Neuronal stem cell (in vitro differentiated cells): ENCODE results near the gene CNTRL.

Experiments
- DNase-seq: peaks from one replicate; pipeline ENCODE4 v3.0.0-alpha.2; 2013; ENCODE audit warnings: low spot score
- H2AFZ ChIP-seq: one replicate; pipeline ENCODE4 v1.6.1; 2013; ENCODE audit warnings: mild to moderate bottlenecking, low read length, inconsistent platforms
- H2AK5ac ChIP-seq: 2 replicates; pipeline ENCODE4 v1.6.1; 2013; ENCODE audit warnings: low read depth, mild to moderate bottlenecking, inconsistent platforms, low read length, moderate library complexity, mixed read lengths
- H2BK120ac ChIP-seq: 2 replicates; pipeline ENCODE4 v1.6.1; 2013; ENCODE audit warnings: low read depth, mild to moderate bottlenecking, inconsistent platforms, low read length, moderate library complexity, mixed read lengths
- H2BK12ac ChIP-seq: one replicate; pipeline ENCODE4 v1.6.1; 2013; ENCODE audit warnings: low read length, inconsistent platforms
- H2BK15ac ChIP-seq: 2 replicates; pipeline ENCODE4 v1.6.1; 2013; ENCODE audit warnings: mild to moderate bottlenecking, low read length, inconsistent platforms, mixed read lengths
- H2BK5ac ChIP-seq: one replicate; pipeline ENCODE4 v1.6.1; 2013; ENCODE audit warnings: inconsistent platforms, mild to moderate bottlenecking, low read length, moderate library complexity
- H3K14ac ChIP-seq: one replicate; pipeline ENCODE4 v1.6.1; 2013; ENCODE audit warnings: low read length, inconsistent platforms
- H3K18ac ChIP-seq: 2 replicates; pipeline ENCODE4 v1.6.1; 2013; ENCODE audit warnings: low read length, inconsistent platforms
- H3K23ac ChIP-seq: 2 replicates; pipeline ENCODE4 v1.6.1; 2013; ENCODE audit warnings: low read depth, mild to moderate bottlenecking, mixed read lengths, low read length, inconsistent platforms; ENCODE audit not compliant: poor library complexity
- H3K27ac ChIP-seq: replicated peaks from 3 replicates; pipeline ENCODE4 v1.5.1; 2013; ENCODE audit warnings: low read length, inconsistent platforms
- H3K27me3 ChIP-seq, 3 experiments: 2 replicates each; pipeline ENCODE4 v1.6.1; 2013; ENCODE audit warnings: low read length in 3 of 3, mild to moderate bottlenecking in 2 of 3, inconsistent platforms in 1 of 3, low read depth in 1 of 3, mixed read lengths in 1 of 3, moderate library complexity in 1 of 3; ENCODE audit not compliant: control insufficient read depth in 3 of 3, insufficient read depth in 3 of 3
- H3K36me3 ChIP-seq, 2 donors: replicated peaks in 1 of 2; 2 replicates each; pipeline ENCODE4 v1.6.1; 2013; ENCODE audit warnings: low read length in 2 of 2; ENCODE audit not compliant: control insufficient read depth in 2 of 2, insufficient read depth in 2 of 2
- H3K4ac ChIP-seq: 2 replicates; pipeline ENCODE4 v1.6.1; 2013; ENCODE audit warnings: inconsistent platforms, mild to moderate bottlenecking, low read length, moderate library complexity
- H3K4me1 ChIP-seq, 2 donors: 1 replicate in 1 of 2; 2 replicates in 1 of 2; pipeline ENCODE4 v1.6.1; 2013; ENCODE audit warnings: low read length in 2 of 2, low read depth in 1 of 2; ENCODE audit not compliant: control insufficient read depth in 2 of 2, insufficient read depth in 1 of 2
- H3K4me2 ChIP-seq: one replicate; pipeline ENCODE4 v1.6.1; 2013; ENCODE audit warnings: mild to moderate bottlenecking, low read length, inconsistent platforms; ENCODE audit not compliant: insufficient read depth, poor library complexity, severe bottlenecking
- H3K4me3 ChIP-seq, 2 donors: 2 replicates each; pipeline ENCODE4 v1.5.1; 2013; ENCODE audit warnings: low read length in 2 of 2, mild to moderate bottlenecking in 2 of 2, inconsistent platforms in 1 of 2, moderate library complexity in 1 of 2
- H3K79me1 ChIP-seq: one replicate; pipeline ENCODE4 v1.6.1; 2013; ENCODE audit warnings: low read depth, mild to moderate bottlenecking, inconsistent platforms, low read length, moderate library complexity
- H3K9ac ChIP-seq: one replicate; pipeline ENCODE4 v1.6.1; 2013; ENCODE audit warnings: mild to moderate bottlenecking, low read depth, low read length, inconsistent platforms; ENCODE audit not compliant: poor library complexity
- H3K9me3 ChIP-seq, 2 donors: replicated peaks in 1 of 2; 2 replicates each; pipeline versions ENCODE3 to v1.6.1; 2013; ENCODE audit warnings: low read length in 2 of 2, mild to moderate bottlenecking in 2 of 2, inconsistent platforms in 1 of 2, low read depth in 1 of 2, mixed read lengths in 1 of 2, moderate library complexity in 1 of 2; ENCODE audit not compliant: control insufficient read depth in 2 of 2, insufficient read depth in 1 of 2
- H4K8ac ChIP-seq: one replicate; pipeline ENCODE4 v1.6.1; 2013; ENCODE audit warnings: low read depth, mild to moderate bottlenecking, inconsistent platforms, low read length, moderate library complexity
- H4K91ac ChIP-seq: one replicate; pipeline ENCODE4 v1.6.1; 2013; ENCODE audit warnings: low read length, low read depth, mild to moderate bottlenecking, inconsistent platforms; ENCODE audit not compliant: poor library complexity
- WGBS, 2 donors: extraction: QIAGEN DNeasy Blood & Tissue Kit; methylation state at CpG; one replicate each; pipeline ENCODE4 v1.1.7; 2013; ENCODE audit warnings: missing lambda C conversion rate in 2 of 2, mixed read lengths in 1 of 2; ENCODE audit not compliant: insufficient read length in 2 of 2, insufficient replicate concordance in 1 of 2; ENCODE audit errors: extremely low coverage in 2 of 2; 5-methylcytosine and 5-hydroxymethylcytosine counted together

Gene CNTRL

DNA sequence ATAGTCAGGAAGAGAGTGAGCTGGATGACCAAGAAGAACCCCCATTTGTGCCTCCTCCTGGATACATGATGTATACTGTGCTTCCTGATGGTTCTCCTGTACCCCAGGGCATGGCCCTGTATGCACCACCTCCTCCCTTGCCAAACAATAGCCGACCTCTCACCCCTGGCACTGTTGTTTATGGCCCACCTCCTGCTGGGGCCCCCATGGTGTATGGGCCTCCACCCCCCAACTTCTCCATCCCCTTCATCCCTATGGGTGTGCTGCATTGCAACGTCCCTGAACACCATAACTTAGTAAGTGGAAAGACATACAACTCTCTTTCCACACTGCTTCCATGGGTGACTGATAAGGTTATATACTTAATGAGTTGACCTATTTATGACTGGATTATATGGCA, 75.4 kb downstream of the CNTRL start:
- H2BK12ac ChIP-seq = no peak overlapping the region
- no peak overlapping the region for H2BK120ac ChIP-seq
- no peak overlapping the region for H3K9ac ChIP-seq
- H3K18ac ChIP-seq = no peak overlapping the region
- peaks cover 12 to 94% of the 10 kb centered on the region in 2 donors for H3K36me3 ChIP-seq
- no peak overlapping the region for H2AFZ ChIP-seq
- H4K91ac ChIP-seq = no peak overlapping the region
- DNase-seq = no peak
- no peak overlapping the region for H4K8ac ChIP-seq
- no peak overlapping the region for H3K14ac ChIP-seq
- peaks cover 0 to 3% of the 10 kb centered on the region in 2 donors for H3K4me1 ChIP-seq
- no peaks in the 10 kb centered on the region for H3K27me3 ChIP-seq
- WGBS, 2 donors = no CpG with 5 or more reads among the region's 2 CpGs
- H3K4me2 ChIP-seq = no peak overlapping the region
- H3K4ac ChIP-seq = no peak overlapping the region
- H3K27ac ChIP-seq = no peak overlapping the region
- H2BK5ac ChIP-seq = no peak overlapping the region
- no peak overlapping the region for H3K23ac ChIP-seq
- no peak overlapping the region for H2AK5ac ChIP-seq
- H2BK15ac ChIP-seq = no peak overlapping the region
- H3K4me3 ChIP-seq = no peak overlapping the region
- H3K79me1 ChIP-seq = no peaks in the 10 kb centered on the region
- H3K9me3 ChIP-seq = no peaks in the 10 kb centered on the region

GRCh38 chr9:121153642-121154041, 78.9 kb downstream of the CNTRL start:
- H3K23ac ChIP-seq = no peak overlapping the region
- no peak overlapping the region for H4K91ac ChIP-seq
- WGBS, 2 donors = no CpG with 5 or more reads among the region's 1 CpG
- H3K4me3 ChIP-seq = no peak overlapping the region
- no peak overlapping the region for H2BK5ac ChIP-seq
- H3K27ac ChIP-seq = no peak overlapping the region
- no peaks in the 10 kb centered on the region for H3K9me3 ChIP-seq
- H3K4ac ChIP-seq = no peak overlapping the region
- no peak overlapping the region for H3K4me2 ChIP-seq
- no peak overlapping the region for H3K9ac ChIP-seq
- no peak overlapping the region for H2BK120ac ChIP-seq
- no peak overlapping the region for H2AK5ac ChIP-seq
- no peak overlapping the region for H4K8ac ChIP-seq
- no peak overlapping the region for H2BK12ac ChIP-seq
- H3K79me1 ChIP-seq = no peaks in the 10 kb centered on the region
- H3K4me1 ChIP-seq = peaks cover 0 to 3% of the 10 kb centered on the region in 2 donors
- H3K14ac ChIP-seq = no peak overlapping the region
- peaks cover 9 to 94% of the 10 kb centered on the region in 2 donors for H3K36me3 ChIP-seq
- H2BK15ac ChIP-seq = no peak overlapping the region
- no peak overlapping the region for H3K18ac ChIP-seq
- H2AFZ ChIP-seq = no peak overlapping the region
- DNase-seq = no peak
- H3K27me3 ChIP-seq = no peaks in the 10 kb centered on the region

- H3K27ac ChIP-seq = no peak overlapping the region
- no peak overlapping the region for H2BK15ac ChIP-seq
- no peak overlapping the region for H3K14ac ChIP-seq
- no peak overlapping the region for H2BK120ac ChIP-seq
- no peak overlapping the region for H3K23ac ChIP-seq
- DNase-seq = no peak
- H4K8ac ChIP-seq = no peak overlapping the region
- no peaks in the 10 kb centered on the region for H3K27me3 ChIP-seq
- peaks cover 0 to 3% of the 10 kb centered on the region in 2 donors for H3K4me1 ChIP-seq
- no peak overlapping the region for H2AFZ ChIP-seq
- H3K4me2 ChIP-seq = no peak overlapping the region
- H2BK5ac ChIP-seq = no peak overlapping the region
- no peak overlapping the region for H3K9ac ChIP-seq
- no peak overlapping the region for H3K4ac ChIP-seq
- WGBS, 2 donors = no CpG with 5 or more reads among the region's 6 CpGs
- no peak overlapping the region for H4K91ac ChIP-seq
- H3K18ac ChIP-seq = no peak overlapping the region
- no peaks in the 10 kb centered on the region for H3K9me3 ChIP-seq
- H3K36me3 ChIP-seq = peaks cover 6 to 98% of the 10 kb centered on the region in 2 donors
- no peak overlapping the region for H2BK12ac ChIP-seq
- H3K4me3 ChIP-seq = no peak overlapping the region
- H3K79me1 ChIP-seq = no peaks in the 10 kb centered on the region
- no peak overlapping the region for H2AK5ac ChIP-seq
These were observed 80.0 kb downstream of the CNTRL start for GRCh38 chr9:121154782-121155181.

GRCh38 chr9:121156263-121156731, 81.5 kb downstream of the CNTRL start:
- Histone ChIP-seq H2BK15ac (no peak overlapping the region), H3K9me3 (no peaks in the 10 kb centered on the region), H2BK5ac (no peak overlapping the region), H3K27me3 (no peaks in the 10 kb centered on the region), H2AFZ (no peak overlapping the region), H3K4me2 (no peak overlapping the region), H3K9ac (no peak overlapping the region), H3K4ac (no peak overlapping the region), H4K91ac (no peak overlapping the region), H3K14ac (no peak overlapping the region), H3K18ac (no peak overlapping the region), H2AK5ac (no peak overlapping the region), H3K23ac (no peak overlapping the region), H3K4me1 (no peaks in the 10 kb centered on the region), H3K27ac (no peak overlapping the region), H3K4me3 (no peak overlapping the region), H2BK12ac (no peak overlapping the region), H4K8ac (no peak overlapping the region), H3K79me1 (no peaks in the 10 kb centered on the region), H3K36me3 (peaks cover 5 to 98% of the 10 kb centered on the region in 2 donors), H2BK120ac (no peak overlapping the region)
- WGBS, 2 donors = no CpG with 5 or more reads among the region's 2 CpGs
- no peak for DNase-seq
